GM19238 (cell line): Measurements from ENCODE around the gene FXYD1.

ENCODE experiments used
- DNase-seq: peaks from one replicate; pipeline ENCODE4 v3.0.0; 2011; ENCODE audit warnings: low spot score; ENCODE audit not compliant: insufficient read length

FXYD1 gene

GRCh38 chr19:35184267-35184666, 45.6 kb downstream of the FXYD1 start:
- no peak for DNase-seq

- no peak for DNase-seq
Observed at GRCh38 chr19:35184884-35185283, 46.3 kb downstream of the FXYD1 start.
